A549 (cell line): ENCODE measurements around the gene EPPIN.

Experiments
- BHLHE40 ChIP-seq: IDR thresholded peaks from 2 replicates; pipeline ENCODE4 v1.6.1; 2012; ENCODE audit warnings: low read depth, low read length, inconsistent platforms
- CTCF ChIP-seq: fragments of >200 bp; sonication (Bioruptor Twin); formaldehyde crosslinking; IDR thresholded peaks from 3 replicates; pipeline ENCODE4 v1.5.1; 2016
- EP300 ChIP-seq, 2 experiments: fragments of >200 bp; sonication (Bioruptor Twin); formaldehyde crosslinking; IDR thresholded peaks; 2 replicates in 1 of 2; 3 replicates in 1 of 2; pipeline ENCODE4 v1.6.1; 2016 to 2017
- MAZ ChIP-seq: fragments of 150-350 bp; IDR thresholded peaks from 2 replicates; pipeline ENCODE4 v1.6.1; 2014; ENCODE audit warnings: antibody characterized with exemption, low read depth, low read length, borderline replicate concordance
- POLR2A ChIP-seq: IDR thresholded peaks from 2 replicates; pipeline ENCODE4 v1.6.1; 2012; ENCODE audit warnings: mild to moderate bottlenecking, low read length
- RCOR1 ChIP-seq: fragments of 150-350 bp; IDR thresholded peaks from 2 replicates; pipeline ENCODE4 v1.6.1; 2014; ENCODE audit warnings: antibody characterized with exemption, low read length, low read depth
- USF2 ChIP-seq: fragments of 450-650 bp; IDR thresholded peaks from 2 replicates; pipeline ENCODE4 v1.6.1; 2014; ENCODE audit warnings: antibody characterized with exemption
- ZNF302 ChIP-seq: fragments of 250-450 bp; sonication (Bioruptor Pico); IDR thresholded peaks from 2 replicates; pipeline ENCODE4 v1.9.0; 2021; ENCODE audit warnings: inconsistent platforms, mild to moderate bottlenecking, moderate library complexity
- TF ChIP-seq, protein P1 (sequence below): fragments of 250-450 bp; sonication (Bioruptor Pico); IDR thresholded peaks from 2 replicates; pipeline ENCODE4 v1.5.0; 2021; ENCODE audit warnings: mild to moderate bottlenecking, moderate library complexity, borderline replicate concordance

DNA sequence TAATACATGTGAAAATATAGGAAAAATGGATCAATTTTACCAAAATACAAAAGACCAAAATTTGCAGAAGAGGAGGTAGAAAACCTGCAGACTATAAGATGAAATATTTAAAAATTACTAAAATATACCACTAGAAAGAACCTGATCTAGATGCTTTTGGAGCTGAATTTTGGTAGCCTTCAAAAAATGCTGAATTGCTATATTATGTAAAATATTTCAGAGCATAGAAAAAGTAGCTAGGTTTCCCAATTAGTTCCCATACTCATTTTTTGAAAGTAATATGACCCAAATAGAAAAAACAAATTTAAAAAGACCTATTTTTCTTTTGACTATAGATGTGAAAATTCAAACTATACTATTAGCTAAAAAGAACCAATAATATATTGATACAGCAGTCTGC is 3.6 kb upstream of the EPPIN start:
- no peak for TF ChIP-seq RCOR1
- no peak for TF ChIP-seq EP300 (IDR thresholded peaks at IDR 0.05)
- TF ChIP-seq CTCF = no peak
- TF ChIP-seq MAZ = no peak
- no peak for TF ChIP-seq ZNF302 (CRISPR knock-in tag)
- TF ChIP-seq, protein P1, sequence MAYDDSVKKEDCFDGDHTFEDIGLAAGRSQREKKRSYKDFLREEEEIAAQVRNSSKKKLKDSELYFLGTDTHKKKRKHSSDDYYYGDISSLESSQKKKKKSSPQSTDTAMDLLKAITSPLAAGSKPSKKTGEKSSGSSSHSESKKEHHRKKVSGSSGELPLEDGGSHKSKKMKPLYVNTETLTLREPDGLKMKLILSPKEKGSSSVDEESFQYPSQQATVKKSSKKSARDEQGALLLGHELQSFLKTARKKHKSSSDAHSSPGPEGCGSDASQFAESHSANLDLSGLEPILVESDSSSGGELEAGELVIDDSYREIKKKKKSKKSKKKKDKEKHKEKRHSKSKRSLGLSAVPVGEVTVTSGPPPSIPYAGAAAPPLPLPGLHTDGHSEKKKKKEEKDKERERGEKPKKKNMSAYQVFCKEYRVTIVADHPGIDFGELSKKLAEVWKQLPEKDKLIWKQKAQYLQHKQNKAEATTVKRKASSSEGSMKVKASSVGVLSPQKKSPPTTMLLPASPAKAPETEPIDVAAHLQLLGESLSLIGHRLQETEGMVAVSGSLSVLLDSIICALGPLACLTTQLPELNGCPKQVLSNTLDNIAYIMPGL (CRISPR knock-in tag) = no peak
- TF ChIP-seq BHLHE40 = no peak
- no peak for TF ChIP-seq POLR2A
- no peak for TF ChIP-seq USF2
